Right lobe of liver (tissue), 4 donors: ENCODE data around the gene HOXA13.

Experiments used
- CTCF ChIP-seq, 4 donors: fragments of 200-600 bp in 3 of 4; fragments of 450-650 bp in 1 of 4; IDR thresholded peaks; one replicate each; pipeline versions ENCODE4 v1.5.1 to v1.8.0; 2016 to 2022; ENCODE audit warnings: antibody characterized with exemption in 4 of 4, mild to moderate bottlenecking in 2 of 4
- POLR2A ChIP-seq: fragments of 450-650 bp; IDR thresholded peaks from one replicate; pipeline ENCODE4 v1.6.1; 2017; ENCODE audit warnings: antibody characterized with exemption, mild to moderate bottlenecking
- donor health status: DM: no; HTN: no; CAD: no.
- donor health status: DM: no; HTN: no; CAD: no.
- donor health status: DM: no; HTN: yes; CAD: no.

- no peak for TF ChIP-seq CTCF (IDR thresholded peaks at IDR 0.05)
- no peak for TF ChIP-seq POLR2A
These were observed 41.2 kb downstream of the HOXA13 start for GRCh38 chr7:27158436-27159265.
